T-helper 9 cell (primary cell): ENCODE data around the gene KRTAP5-5.
"Not testable (repeated sequence)": the region's sequence is repeated elsewhere in the genome, so short reads cannot be mapped to it uniquely, and the experiment has no call there.

Experiments
- DNase-seq: peaks from one replicate; pipeline ENCODE4 v3.0.0-alpha.2; 2020
- total RNA-seq, 2 donors: gene quantifications; one replicate each; lab custom pipeline; 2026; lab: John Stamatoyannopoulos, UW

Gene KRTAP5-5, protein sequence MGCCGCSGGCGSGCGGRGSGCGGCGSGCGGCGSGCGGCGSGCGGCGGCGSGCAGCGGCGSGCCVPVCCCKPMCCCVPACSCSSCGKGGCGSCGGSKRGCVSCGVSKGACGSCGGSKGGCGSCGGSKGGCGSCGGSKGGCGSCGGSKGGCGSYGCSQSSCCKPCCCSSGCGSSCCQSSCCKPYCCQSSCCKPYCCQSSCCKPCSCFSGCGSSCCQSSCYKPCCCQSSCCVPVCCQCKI
- 0 reads per million in 2 donors for total RNA-seq

DNA sequence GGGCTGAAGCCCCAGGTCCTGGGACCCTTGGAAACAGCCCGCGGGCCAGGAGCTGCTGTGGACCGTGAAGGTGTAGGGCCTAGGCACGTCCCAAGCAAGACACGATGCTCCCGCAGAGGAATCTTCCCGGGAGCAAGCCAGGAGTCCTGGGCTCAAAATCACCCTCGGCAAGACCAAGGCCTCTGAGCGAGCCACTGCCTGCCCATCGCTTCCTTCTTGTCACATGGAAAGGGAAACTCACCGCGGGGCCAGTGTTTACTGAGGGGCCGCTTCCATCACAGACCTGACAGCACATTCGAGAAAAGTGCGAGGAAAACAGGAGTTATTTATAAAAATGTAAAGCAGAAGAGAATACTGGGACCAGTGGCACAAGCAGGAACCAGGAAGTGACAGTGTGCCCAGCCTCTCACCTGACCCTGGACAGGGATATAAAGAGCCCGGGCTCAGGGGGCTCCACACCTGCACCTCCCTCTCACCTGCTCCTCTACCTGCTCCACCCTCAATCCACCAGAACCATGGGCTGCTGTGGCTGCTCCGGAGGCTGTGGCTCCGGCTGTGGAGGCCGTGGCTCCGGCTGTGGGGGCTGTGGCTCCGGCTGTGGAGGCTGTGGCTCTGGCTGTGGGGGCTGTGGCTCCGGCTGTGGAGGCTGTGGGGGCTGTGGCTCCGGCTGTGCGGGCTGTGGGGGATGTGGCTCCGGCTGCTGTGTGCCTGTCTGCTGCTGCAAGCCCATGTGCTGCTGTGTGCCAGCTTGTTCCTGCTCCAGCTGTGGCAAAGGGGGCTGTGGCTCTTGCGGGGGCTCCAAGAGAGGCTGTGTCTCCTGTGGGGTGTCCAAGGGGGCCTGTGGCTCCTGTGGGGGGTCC lies at the start of gene KRTAP5-5:
TSS of gene KRTAP5-5 (plus strand) at position 450 of the 860 bp plus-strand sequence. CDS start at position 516, 66 bp downstream.
- DNase-seq, result no peak

- no peak for DNase-seq
Observed at GRCh38 chr11:1581976-1582375, 47.6 kb upstream of the KRTAP5-5 start.

- DNase-seq, result not testable (repeated sequence)
Observed at GRCh38 chr11:1582909-1583308, 46.7 kb upstream of the KRTAP5-5 start.

DNA sequence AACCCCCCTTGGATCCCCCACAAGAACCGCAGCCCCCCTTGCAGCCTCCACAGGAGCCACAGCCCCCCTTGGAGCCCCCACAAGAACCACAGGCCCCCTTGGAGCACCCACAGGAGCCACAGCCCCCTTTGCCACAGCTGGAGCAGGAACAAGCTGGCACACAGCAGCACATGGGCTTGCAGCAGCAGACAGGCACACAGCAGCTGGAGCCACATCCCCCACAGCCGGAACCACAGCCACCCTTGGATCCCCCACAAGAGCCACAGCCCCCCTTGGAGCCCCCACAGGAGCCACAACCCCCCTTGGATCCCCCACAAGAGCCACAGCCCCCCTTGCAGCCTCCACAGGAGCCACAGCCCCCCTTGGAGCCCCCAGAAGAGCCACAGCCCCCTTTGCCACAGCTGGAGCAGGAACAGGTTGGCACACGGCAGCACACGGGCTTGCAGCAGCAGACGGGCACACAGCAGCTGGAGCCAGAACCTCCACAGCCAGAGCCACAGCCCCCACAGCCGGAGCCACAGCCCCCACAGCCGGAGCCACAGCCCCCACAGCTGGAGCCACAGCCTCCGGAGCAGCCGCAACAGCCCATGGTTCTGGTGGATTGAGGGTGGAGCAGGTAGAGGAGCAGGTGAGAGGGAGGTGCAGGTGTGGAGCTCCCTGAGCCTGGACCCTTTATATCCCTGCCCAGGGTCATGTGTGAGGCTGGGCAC lies 44.8 kb upstream of the KRTAP5-5 start, which contains the start of gene KRTAP5-1:
TSS of gene KRTAP5-1 (minus strand) at position 623 of the 710 bp plus-strand sequence. CDS start at position 589, 34 bp downstream.
- not testable (repeated sequence) for DNase-seq

DNA sequence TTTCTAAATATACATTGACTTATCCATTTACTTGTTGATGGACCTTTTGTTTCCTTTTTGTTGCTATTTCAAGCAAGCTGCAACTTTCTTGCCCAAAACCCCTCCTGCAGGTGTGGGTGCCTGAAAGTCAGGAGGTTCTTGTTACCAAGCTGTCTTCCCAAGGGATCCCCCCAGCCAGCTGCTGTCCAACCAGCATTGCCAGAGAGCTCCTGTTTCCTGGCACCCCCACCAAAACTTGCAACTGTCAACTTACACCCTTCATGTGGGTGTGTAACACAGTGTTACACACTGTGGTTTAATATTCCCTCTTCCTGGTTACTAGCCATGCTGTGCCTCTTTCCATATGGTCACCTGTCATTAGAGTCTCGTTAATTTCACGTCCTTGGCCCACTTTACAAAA lies 42.9 kb upstream of the KRTAP5-5 start:
- no peak for DNase-seq

- not testable (repeated sequence) for DNase-seq
Observed at GRCh38 chr11:1589191-1589963, 40.2 kb upstream of the KRTAP5-5 start.

GRCh38 chr11:1589996-1590395 lies 39.6 kb upstream of the KRTAP5-5 start:
- DNase-seq, result no peak

GRCh38 chr11:1592628-1593027 lies 36.9 kb upstream of the KRTAP5-5 start:
- no peak for DNase-seq

- not testable (repeated sequence) for DNase-seq
Observed at GRCh38 chr11:1595994-1596575, 33.5 kb upstream of the KRTAP5-5 start.

DNA sequence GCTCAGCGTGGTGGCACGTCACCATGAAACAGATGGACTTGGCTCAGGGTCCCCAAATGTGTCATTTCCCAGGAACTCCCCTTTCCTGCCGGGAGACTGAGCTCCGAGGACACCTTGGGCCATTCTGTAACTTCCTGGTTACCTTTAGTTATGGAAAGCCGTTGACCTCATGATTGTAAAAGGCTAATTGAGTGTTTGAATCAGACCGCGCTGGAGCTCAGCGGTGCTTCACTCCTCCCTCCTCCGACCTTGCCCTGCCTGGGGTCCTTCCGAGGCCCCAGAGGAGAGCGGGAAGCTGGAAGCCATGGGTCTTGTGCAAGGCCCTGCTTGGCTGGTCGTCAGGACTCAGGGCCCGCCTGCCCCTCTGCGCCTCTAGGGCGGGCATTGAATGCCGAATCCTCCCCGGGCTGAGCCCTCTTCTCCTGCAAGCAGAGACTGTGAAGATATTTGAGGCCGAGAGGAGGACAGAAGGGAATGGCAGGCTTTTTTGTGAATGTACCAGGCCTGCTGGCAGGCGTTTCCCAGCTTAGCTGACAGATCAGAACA lies 32.9 kb upstream of the KRTAP5-5 start:
- DNase-seq, result not testable (repeated sequence)

- DNase-seq, result no peak
Observed at GRCh38 chr11:1597331-1597993, 32.1 kb upstream of the KRTAP5-5 start.

- DNase-seq, result no peak
Observed at GRCh38 chr11:1597994-1598380, 31.6 kb upstream of the KRTAP5-5 start, which contains the start of gene KRTAP5-2. TSS of gene KRTAP5-2 (minus strand) at chr11:1598294. CDS start at chr11:1598250, 44 bp downstream.

DNA sequence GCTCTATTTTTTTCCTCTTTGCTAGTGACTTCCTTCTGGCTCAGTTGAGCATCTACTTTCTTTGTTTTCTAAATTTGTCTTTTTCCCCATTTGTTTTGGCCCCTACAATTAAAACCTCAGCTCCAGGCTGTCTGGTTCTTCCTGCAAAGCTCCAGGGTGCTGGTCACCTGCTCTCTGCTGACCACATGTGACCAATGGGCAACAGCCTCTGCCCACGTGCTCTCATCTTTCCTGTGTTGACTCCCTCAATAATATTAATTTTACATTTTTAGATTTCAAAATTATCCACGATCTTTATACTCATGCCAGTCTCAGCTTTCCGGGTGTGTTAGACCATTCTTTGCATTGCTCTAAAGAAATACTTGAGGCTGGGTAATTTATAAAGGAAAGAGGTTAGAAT lies 31.2 kb upstream of the KRTAP5-5 start:
- DNase-seq, result not testable (repeated sequence)

- DNase-seq, result no peak
Observed at GRCh38 chr11:1598816-1599215, 30.8 kb upstream of the KRTAP5-5 start.

DNA sequence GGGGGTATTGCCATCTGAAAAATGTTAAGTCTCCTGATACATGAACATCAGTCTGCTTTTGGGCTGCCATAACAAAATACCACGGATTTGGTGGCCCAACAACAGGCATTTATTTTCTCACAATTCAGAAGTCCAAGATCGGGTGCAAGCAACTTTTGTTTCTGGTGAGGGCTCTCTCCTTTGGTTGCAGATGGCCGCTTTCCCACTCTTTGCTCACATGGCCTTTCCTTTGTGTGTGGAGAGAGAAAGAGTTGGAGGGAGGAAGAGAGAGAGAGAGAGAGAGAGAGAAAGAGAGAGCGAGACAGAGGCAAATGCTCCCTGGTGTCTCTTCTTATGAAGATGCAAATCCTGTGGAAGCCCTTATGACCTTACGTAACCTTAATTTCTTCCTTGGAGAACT lies 28.9 kb upstream of the KRTAP5-5 start:
- no peak for DNase-seq

- not testable (repeated sequence) for DNase-seq
Observed at GRCh38 chr11:1601663-1602062, 27.9 kb upstream of the KRTAP5-5 start.

- DNase-seq, result no peak
Observed at GRCh38 chr11:1603629-1604028, 25.9 kb upstream of the KRTAP5-5 start.

GRCh38 chr11:1604181-1604580 lies 25.4 kb upstream of the KRTAP5-5 start:
- no peak for DNase-seq

- no peak for DNase-seq
Observed at GRCh38 chr11:1604711-1605110, 24.9 kb upstream of the KRTAP5-5 start.

GRCh38 chr11:1605923-1606322 lies 23.7 kb upstream of the KRTAP5-5 start:
- DNase-seq, result not testable (repeated sequence)
